ENCODE measurements around the gene TMBIM1. TPM values are rescaled to one million over a fixed set of nuclear protein-coding genes. Genes with fewer than 3 reads are reported as not detected.

Gene TMBIM1
- total RNA-seq, 4 donors from 2014 or later = 183 to 282 (median 202) TPM

- no peak for DNase-seq (ENCODE audit: low spot score in 2 of 2)
- Histone ChIP-seq H3K27me3 (no peaks in the 10 kb centered on the region), H3K4me3 (peak overlapping the region in 3 of 4 donors; percentile 50 to 59 (median 53)), H3K9me3 (no peaks in the 10 kb centered on the region), H3K4me1 (peaks cover 11 to 93% (median 87%) of the 10 kb centered on the region in 4 donors), H3K27ac (peak overlapping the region; percentile 97 to 100 (median 100)), H3K36me3 (peaks cover 0 to 20% (median 10%) of the 10 kb centered on the region in 3 donors)
- WGBS, 2 donors = 29 to 51% methylated on average over 6 of the region's 6 CpGs
- TF ChIP-seq CTCF (IDR thresholded peaks at IDR 0.05) (no peak), EP300 (IDR thresholded peaks at IDR 0.05) (peak in 1 of 2 donors; percentile 23), POLR2A (IDR thresholded peaks at IDR 0.05) (no peak)
These were observed 6.7 kb downstream of the TMBIM1 start for GRCh38 chr2:218285604-218286003.

GRCh38 chr2:218284106-218284811 lies 8.0 kb downstream of the TMBIM1 start:
- DNase-seq (ENCODE audit: low spot score in 2 of 2) = no peak
- TF ChIP-seq POLR2A (IDR thresholded peaks at IDR 0.05) (no peak), CTCF (IDR thresholded peaks at IDR 0.05) (no peak), EP300 (IDR thresholded peaks at IDR 0.05) (no peak)
- WGBS, 2 donors = 41 to 48% methylated on average over 16 of the region's 16 CpGs
- Histone ChIP-seq H3K36me3 (peaks cover 2 to 34% (median 10%) of the 10 kb centered on the region in 3 donors), H3K9me3 (no peaks in the 10 kb centered on the region), H3K27me3 (no peaks in the 10 kb centered on the region), H3K4me3 (peak overlapping the region in 1 of 4 donors; percentile 15), H3K27ac (peak overlapping the region; percentile 97 to 100 (median 100)), H3K4me1 (peaks cover 11 to 86% (median 75%) of the 10 kb centered on the region in 4 donors)

DNA sequence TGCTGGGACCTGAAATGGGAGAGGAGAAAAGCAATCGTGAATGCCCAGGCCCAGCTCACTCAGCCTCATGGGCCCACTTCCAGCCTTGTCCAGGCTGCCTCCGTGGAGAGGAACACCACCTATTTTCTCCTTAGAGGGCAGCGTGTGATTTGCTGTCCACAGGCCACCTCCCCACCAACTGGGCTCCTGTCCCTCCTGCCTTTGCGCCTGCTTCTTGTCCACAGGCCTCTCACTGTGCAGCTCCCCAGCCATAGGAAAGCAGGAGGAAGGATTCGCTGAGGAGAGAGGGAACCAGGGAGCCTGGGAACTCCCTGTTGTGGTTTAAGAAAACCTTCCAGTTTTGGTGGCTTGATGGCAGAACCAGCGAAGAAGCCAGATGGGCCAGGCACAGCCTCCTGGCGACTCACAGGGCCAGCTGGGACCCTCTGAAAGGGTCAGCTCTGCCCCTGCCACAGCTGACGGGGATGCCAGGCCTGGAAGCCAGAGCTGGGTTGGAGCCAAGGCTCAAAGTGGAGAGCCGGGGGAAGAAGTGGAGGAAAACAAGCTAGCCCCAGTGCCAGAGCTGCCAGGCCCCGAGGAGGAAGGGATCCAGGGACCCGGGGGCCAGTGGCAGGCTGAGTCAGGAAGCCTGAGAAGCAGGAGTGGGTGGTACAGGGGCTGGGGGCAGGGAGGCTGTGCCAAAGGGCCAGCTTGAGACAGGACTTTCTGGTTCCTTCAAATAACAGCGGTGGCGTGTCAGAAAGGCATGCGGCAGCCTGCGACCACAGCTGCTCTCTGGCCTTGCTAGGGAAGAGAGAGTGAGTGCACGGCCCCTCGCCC lies 9.9 kb downstream of the TMBIM1 start:
- WGBS, 2 donors = 29 to 42% methylated on average over 16 to 17 of the region's 17 CpGs
- peaks cover 3 to 49% (median 14%) of the 10 kb centered on the region in 3 donors for H3K36me3 ChIP-seq
- no peak for DNase-seq (ENCODE audit: low spot score in 2 of 2)
- peak overlapping the region; percentile 57 to 100 (median 100) for H3K27ac ChIP-seq
- no peaks in the 10 kb centered on the region for H3K27me3 ChIP-seq
- peaks cover 11 to 77% (median 57%) of the 10 kb centered on the region in 4 donors for H3K4me1 ChIP-seq
- peak; percentile 28 to 55 for TF ChIP-seq EP300 (IDR thresholded peaks at IDR 0.05)
- no peak for TF ChIP-seq CTCF (IDR thresholded peaks at IDR 0.05)
- TF ChIP-seq POLR2A (IDR thresholded peaks at IDR 0.05) = no peak
- no peak overlapping the region for H3K4me3 ChIP-seq
- H3K9me3 ChIP-seq = no peaks in the 10 kb centered on the region

DNA sequence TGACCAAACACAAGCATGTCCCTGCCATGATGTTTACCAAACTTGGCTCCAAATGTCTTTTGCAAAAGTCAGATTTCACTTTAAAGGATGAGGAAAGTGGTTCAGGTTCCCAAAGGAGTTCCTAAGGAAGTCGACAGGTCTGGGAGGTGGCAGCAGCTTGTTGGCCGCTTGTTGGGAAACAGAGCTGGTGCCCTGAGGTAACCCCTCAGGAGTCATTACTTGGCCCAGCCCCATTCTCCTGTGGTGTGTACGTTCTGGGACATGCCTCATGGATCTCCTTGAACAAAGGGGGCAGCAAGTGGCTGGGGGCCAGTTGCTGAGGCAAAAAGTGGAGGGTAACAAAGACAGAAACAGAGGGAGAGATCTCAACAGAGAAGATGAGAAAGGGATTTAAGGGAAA lies 10.9 kb downstream of the TMBIM1 start:
- 54 to 62% methylated on average over 3 of the region's 3 CpGs for WGBS, 2 donors
- Histone ChIP-seq H3K4me3 (no peak overlapping the region), H3K27me3 (no peaks in the 10 kb centered on the region), H3K27ac (peak overlapping the region; percentile 57 to 100 (median 100)), H3K9me3 (no peaks in the 10 kb centered on the region), H3K36me3 (peaks cover 3 to 59% (median 21%) of the 10 kb centered on the region in 3 donors), H3K4me1 (peaks cover 11 to 72% (median 50%) of the 10 kb centered on the region in 4 donors)
- no peak for DNase-seq (ENCODE audit: low spot score in 2 of 2)
- TF ChIP-seq CTCF (IDR thresholded peaks at IDR 0.05) (no peak), POLR2A (IDR thresholded peaks at IDR 0.05) (no peak), EP300 (IDR thresholded peaks at IDR 0.05) (no peak)

Measured in tibial nerve (tissue), 4 donors.